DND-41 (cell line): ENCODE data around the gene FBXO47.
"Not testable (repeated sequence)": the region's sequence is repeated elsewhere in the genome, so short reads cannot be mapped to it uniquely, and the experiment has no call there.

Source experiments
- ATAC-seq: fragments of 200-7000 bp; cut with Tn5 transposase; 3 replicates; pipeline ENCODE4 v1.9.1; 2021; ENCODE audit warnings: low read depth; ENCODE audit not compliant: insufficient read depth
- DNase-seq: peaks from one replicate; pipeline ENCODE4 v3.0.0-alpha.2; 2020
- H2AFZ ChIP-seq: 2 replicates; pipeline ENCODE4 v1.6.0; 2012; ENCODE audit warnings: low read depth, low read length
- H3K27ac ChIP-seq: 2 replicates; pipeline ENCODE4 v1.5.1; 2012; ENCODE audit warnings: low read length, inconsistent platforms
- H3K27me3 ChIP-seq: fragments of 200-600 bp; sonication (generic); 2 replicates; pipeline ENCODE4 v1.6.0; 2012; ENCODE audit warnings: low read length, mild to moderate bottlenecking, inconsistent platforms; ENCODE audit not compliant: insufficient read depth, poor library complexity
- H3K36me3 ChIP-seq: 2 replicates; pipeline ENCODE4 v1.5.1; 2012; ENCODE audit warnings: low read length, inconsistent platforms; ENCODE audit not compliant: insufficient read depth
- H3K4me1 ChIP-seq: 2 replicates; pipeline ENCODE4 v1.5.1; 2012; ENCODE audit warnings: mild to moderate bottlenecking, low read length; ENCODE audit not compliant: insufficient read depth
- H3K4me2 ChIP-seq: 2 replicates; pipeline ENCODE4 v1.6.0; 2012; ENCODE audit warnings: mild to moderate bottlenecking, moderate library complexity, low read length, inconsistent platforms; ENCODE audit not compliant: insufficient read depth
- H3K4me3 ChIP-seq, 2 experiments: fragments of 200-600 bp in 1 of 2; shearing (Covaris generic) in 1 of 2; 2 replicates each; pipeline ENCODE4 v1.5.1; 2012 to 2016; ENCODE audit warnings: inconsistent platforms in 2 of 2, low read length in 2 of 2, mild to moderate bottlenecking in 2 of 2, low read depth in 1 of 2, moderate library complexity in 1 of 2
- H3K79me2 ChIP-seq: 2 replicates; pipeline ENCODE4 v1.6.0; 2012; ENCODE audit warnings: low read length, inconsistent platforms; ENCODE audit not compliant: insufficient read depth
- H3K9ac ChIP-seq: 2 replicates; pipeline ENCODE4 v1.6.0; 2012; ENCODE audit warnings: low read depth, mild to moderate bottlenecking, inconsistent platforms, low read length, moderate library complexity
- H3K9me3 ChIP-seq: 2 replicates; pipeline ENCODE4 v1.5.1; 2012; ENCODE audit warnings: low read length, moderate library complexity, mild to moderate bottlenecking, inconsistent platforms; ENCODE audit not compliant: insufficient read depth, severe bottlenecking
- H4K20me1 ChIP-seq: 2 replicates; pipeline ENCODE4 v1.6.0; 2012; ENCODE audit warnings: low read length; ENCODE audit not compliant: insufficient read depth
- CTCF ChIP-seq: IDR thresholded peaks from 2 replicates; pipeline ENCODE4 v1.5.1; 2012; ENCODE audit warnings: borderline replicate concordance, low read length, moderate library complexity, mild to moderate bottlenecking; ENCODE audit not compliant: poor library complexity, severe bottlenecking; ENCODE audit errors: extremely low read depth
- EZH2 ChIP-seq: IDR thresholded peaks from 3 replicates; pipeline ENCODE4 v1.6.1; 2012; ENCODE audit warnings: borderline replicate concordance, low read depth, mild to moderate bottlenecking, moderate library complexity, low read length, inconsistent platforms; ENCODE audit not compliant: severe bottlenecking

FBXO47 gene

GRCh38 chr17:38981636-38982035, 14.4 kb upstream of the FBXO47 start:
- Histone ChIP-seq H3K27me3 (no peaks in the 10 kb centered on the region), H3K9ac (no peak overlapping the region), H2AFZ (no peak overlapping the region), H3K4me1 (peaks cover 2% of the 10 kb centered on the region; the same call in 1 of the 2 replicates), H3K4me3 (no peak overlapping the region), H3K27ac (no peak overlapping the region), H3K36me3 (no peaks in the 10 kb centered on the region), H3K9me3 (no peaks in the 10 kb centered on the region), H3K79me2 (no peaks in the 10 kb centered on the region), H4K20me1 (no peaks in the 10 kb centered on the region), H3K4me2 (no peak overlapping the region)
- no peak for TF ChIP-seq EZH2
- TF ChIP-seq CTCF: no peak
- DNase-seq: no peak
- no peak for ATAC-seq

GRCh38 chr17:38980490-38981217, 13.5 kb upstream of the FBXO47 start:
- Histone ChIP-seq H3K9me3 (no peaks in the 10 kb centered on the region), H2AFZ (no peak overlapping the region)
- no peak for DNase-seq

GRCh38 chr17:38978180-38978579, 11.0 kb upstream of the FBXO47 start:
- Histone ChIP-seq H3K36me3 (no peaks in the 10 kb centered on the region), H3K9ac (no peak overlapping the region)

More at GRCh38 chr17:38980490-38981217, 13.5 kb upstream of the FBXO47 start:
- Histone ChIP-seq H4K20me1 (no peaks in the 10 kb centered on the region), H3K79me2 (no peaks in the 10 kb centered on the region), H3K36me3 (no peaks in the 10 kb centered on the region), H3K9ac (no peak overlapping the region), H3K27me3 (no peaks in the 10 kb centered on the region), H3K4me3 (no peak overlapping the region), H3K4me2 (no peak overlapping the region), H3K27ac (no peak overlapping the region), H3K4me1 (peaks cover 6% of the 10 kb centered on the region; the same call in 1 of the 2 replicates)
- no peak for TF ChIP-seq CTCF
- TF ChIP-seq EZH2: no peak
- no peak for ATAC-seq

GRCh38 chr17:38976187-38976551, 9.0 kb upstream of the FBXO47 start:
- H3K79me2 ChIP-seq, H3K27me3 ChIP-seq, H3K27ac ChIP-seq, H3K4me3 ChIP-seq, H4K20me1 ChIP-seq, H3K4me2 ChIP-seq, H2AFZ ChIP-seq, H3K4me1 ChIP-seq, H3K9me3 ChIP-seq, H3K9ac ChIP-seq, H3K36me3 ChIP-seq: not testable (repeated sequence)
- DNase-seq: peak; percentile 17
- ATAC-seq: peak; percentile 71

More at GRCh38 chr17:38978180-38978579, 11.0 kb upstream of the FBXO47 start:
- Histone ChIP-seq H3K4me2 (no peak overlapping the region), H4K20me1 (no peaks in the 10 kb centered on the region), H3K4me3 (no peak overlapping the region), H3K9me3 (no peaks in the 10 kb centered on the region), H2AFZ (no peak overlapping the region), H3K27me3 (no peaks in the 10 kb centered on the region), H3K79me2 (no peaks in the 10 kb centered on the region), H3K27ac (no peak overlapping the region), H3K4me1 (peaks cover 6% of the 10 kb centered on the region; the same call in 1 of the 2 replicates)
- TF ChIP-seq CTCF: no peak
- no peak for TF ChIP-seq EZH2
- ATAC-seq: no peak
- no peak for DNase-seq
